GM21576 (cell line): ENCODE data around the gene MTHFR.

Source experiments
- ATAC-seq: cut with Tn5 transposase; IDR thresholded peaks from one replicate; pipeline ENCODE4 v1.9.1; 2021; ENCODE audit warnings: mild to moderate bottlenecking, moderate library complexity; ENCODE audit not compliant: unreplicated experiment

Gene MTHFR

GRCh38 chr1:11761988-11762406, 43.8 kb downstream of the MTHFR start, which contains the start of gene C1orf167:
Gene C1orf167 (plus strand): TSS chr1:11762193. CDS start chr1:11764401, 2,208 bp downstream.
- ATAC-seq, result no peak

GRCh38 chr1:11761285-11761684, 44.5 kb downstream of the MTHFR start:
- no peak for ATAC-seq

- no peak for ATAC-seq
These were observed 46.0 kb downstream of the MTHFR start for GRCh38 chr1:11759791-11760190.

GRCh38 chr1:11757047-11757446, 48.7 kb downstream of the MTHFR start:
- no peak for ATAC-seq

GRCh38 chr1:11753555-11754208, 52.1 kb downstream of the MTHFR start:
- ATAC-seq, result no peak

- no peak for ATAC-seq
These were observed 53.2 kb downstream of the MTHFR start for GRCh38 chr1:11752359-11753088.

- no peak for ATAC-seq
These were observed 54.7 kb downstream of the MTHFR start for GRCh38 chr1:11751087-11751486.

GRCh38 chr1:11749996-11750395, 55.8 kb downstream of the MTHFR start:
- ATAC-seq, result no peak

- ATAC-seq, result no peak
These were observed 56.5 kb downstream of the MTHFR start for GRCh38 chr1:11749203-11749689.

- no peak for ATAC-seq
These were observed 57.2 kb downstream of the MTHFR start for GRCh38 chr1:11748294-11749202.

GRCh38 chr1:11746795-11747487, 58.8 kb downstream of the MTHFR start:
- no peak for ATAC-seq

GRCh38 chr1:11746092-11746491, 59.7 kb downstream of the MTHFR start:
- ATAC-seq, result no peak

- ATAC-seq, result no peak
These were observed 61.5 kb downstream of the MTHFR start for GRCh38 chr1:11744287-11744686.

GRCh38 chr1:11741919-11742558, 63.7 kb downstream of the MTHFR start:
- ATAC-seq, result no peak

GRCh38 chr1:11741482-11741881, 64.3 kb downstream of the MTHFR start:
- ATAC-seq, result no peak

GRCh38 chr1:11740258-11741192, 65.2 kb downstream of the MTHFR start:
- ATAC-seq, result no peak

GRCh38 chr1:11738783-11739182, 67.0 kb downstream of the MTHFR start:
- no peak for ATAC-seq

- no peak for ATAC-seq
These were observed 67.7 kb downstream of the MTHFR start for GRCh38 chr1:11738096-11738495.
